Measurements from ENCODE around the gene PRXL2A. TPM values are rescaled to one million over a fixed set of nuclear protein-coding genes. Genes with fewer than 3 reads are reported as not detected.

The PRXL2A gene
- total RNA-seq, 4 donors from 2014 or later, result 65.1 to 106 (median 89.0) TPM

GRCh38 chr10:80443531-80443974, 35.2 kb downstream of the PRXL2A start:
- 55 to 58% methylated on average over 6 of the region's 6 CpGs for WGBS, 2 donors
- TF ChIP-seq CTCF (IDR thresholded peaks at IDR 0.05), result no peak
- no peak overlapping the region for H3K4me3 ChIP-seq (ENCODE audit: low read depth, poor library complexity, severe bottlenecking)
- DNase-seq (ENCODE audit: low spot score in 2 of 2), result no peak
- intact Hi-C loops (cut with DNase I; ENCODE audit: low total_unique reads), result loop anchor here (10.0 kb wide), 1 partner anchor 481 kb away; no protein-coding TSS in a partner anchor

- intact Hi-C loops (cut with DNase I; ENCODE audit: low total_unique reads), result loop anchor here (10.0 kb wide), 1 partner anchor 481 kb away; no protein-coding TSS in a partner anchor
- H3K4me3 ChIP-seq (ENCODE audit: low read depth, poor library complexity, severe bottlenecking), result no peak overlapping the region
- WGBS, 2 donors, result 36 to 67% methylated on average over 2 of the region's 2 CpGs
- no peak for TF ChIP-seq CTCF (IDR thresholded peaks at IDR 0.05)
- no peak for TF ChIP-seq POLR2A (IDR thresholded peaks at IDR 0.05)
- no peak for DNase-seq (ENCODE audit: low spot score in 2 of 2)
These were observed 35.8 kb downstream of the PRXL2A start for GRCh38 chr10:80444124-80444523.

- TF ChIP-seq CTCF (IDR thresholded peaks at IDR 0.05) (peak in 1 of 3 donors; percentile 31), POLR2A (IDR thresholded peaks at IDR 0.05) (no peak)
- DNase-seq (ENCODE audit: low spot score in 2 of 2), result no peak
- intact Hi-C loops (cut with DNase I; ENCODE audit: low total_unique reads), result loop anchor here (5.0 to 10.0 kb wide), 2 partner anchors 63 to 480 kb away; no protein-coding TSS in a partner anchor
- H3K4me3 ChIP-seq (ENCODE audit: low read depth, poor library complexity, severe bottlenecking), result no peak overlapping the region
- 18% methylated on average over 11 of the region's 11 CpGs for WGBS, 2 donors
These were observed 36.4 kb downstream of the PRXL2A start for GRCh38 chr10:80444646-80445319.

- intact Hi-C loops (cut with DNase I; ENCODE audit: low total_unique reads), result loop anchor here (5.0 to 10.0 kb wide), 2 partner anchors 60 to 477 kb away; no protein-coding TSS in a partner anchor
- no peak for TF ChIP-seq POLR2A (IDR thresholded peaks at IDR 0.05)
- no peak for TF ChIP-seq CTCF (IDR thresholded peaks at IDR 0.05)
- no peak overlapping the region for H3K4me3 ChIP-seq (ENCODE audit: low read depth, poor library complexity, severe bottlenecking)
- no peak for DNase-seq (ENCODE audit: low spot score in 2 of 2)
- 74 to 88% methylated on average over 7 of the region's 7 CpGs for WGBS, 2 donors
These were observed 39.3 kb downstream of the PRXL2A start for GRCh38 chr10:80447436-80448190.

- no peak for DNase-seq (ENCODE audit: low spot score in 2 of 2)
- no peak overlapping the region for H3K4me3 ChIP-seq (ENCODE audit: low read depth, poor library complexity, severe bottlenecking)
- intact Hi-C loops (cut with DNase I; ENCODE audit: low total_unique reads), result loop anchor here (5.0 to 10.0 kb wide), 2 partner anchors 59 to 476 kb away; no protein-coding TSS in a partner anchor
- WGBS, 2 donors, result 90 to 95% methylated on average over 4 of the region's 4 CpGs
- TF ChIP-seq POLR2A (IDR thresholded peaks at IDR 0.05), result no peak
- no peak for TF ChIP-seq CTCF (IDR thresholded peaks at IDR 0.05)
These were observed 40.0 kb downstream of the PRXL2A start for GRCh38 chr10:80448209-80448942.

All from lower leg skin (tissue), 4 donors.